Posterior vena cava (tissue), 2 donors: ENCODE data around the gene ARL4A. TPM values are rescaled to one million over a fixed set of nuclear protein-coding genes. Genes with fewer than 3 reads are reported as not detected.

Source experiments
- DNase-seq: peaks from one replicate; pipeline ENCODE4 v3.0.0-alpha.2; 2020; ENCODE audit warnings: low spot score
- intact Hi-C, 2 donors: fragments of 100-400 bp; cut with DNase I; formaldehyde crosslinking; loops; one replicate each; pipeline versions ENCODE4 v1.14.1 to v1.14.2; 2022 to 2023
- total RNA-seq, 2 donors: library from RNA; stranded (reverse); fragmentation: NEBNext Ultra II Directional; extraction: Animal tissue kit (Norgen Biotek cat#: 25700); gene quantifications; one replicate each; pipeline ENCODE4 v1.2.1, GENCODE V29; 2021
- donor health status: DM: yes; HTN: yes; CAD: no.
- donor health status: DM: yes; HTN: yes; CAD: no.

The ARL4A gene
- total RNA-seq, 2 donors from 2014 or later: 23.9 TPM

- DNase-seq: no peak
- intact Hi-C loops: no loop called here
Measured at GRCh38 chr7:12719141-12719919, 31.9 kb downstream of the ARL4A start.

- DNase-seq: no peak
- intact Hi-C loops: no loop called here
Measured at GRCh38 chr7:12719981-12720865, 32.8 kb downstream of the ARL4A start.

GRCh38 chr7:12721286-12721830, 33.9 kb downstream of the ARL4A start:
- no peak for DNase-seq
- intact Hi-C loops: no loop called here

- no peak for DNase-seq
- intact Hi-C loops: no loop called here
Measured at GRCh38 chr7:12722136-12722535, 34.7 kb downstream of the ARL4A start.

- intact Hi-C loops: no loop called here
- DNase-seq: no peak
Measured at GRCh38 chr7:12722636-12723605, 35.5 kb downstream of the ARL4A start.

GRCh38 chr7:12725575-12726316, 38.3 kb downstream of the ARL4A start:
- intact Hi-C loops: no loop called here
- DNase-seq: no peak

- intact Hi-C loops: no loop called here
- no peak for DNase-seq
Measured at GRCh38 chr7:12726908-12727307, 39.5 kb downstream of the ARL4A start.

GRCh38 chr7:12727455-12728191, 40.2 kb downstream of the ARL4A start:
- intact Hi-C loops: no loop called here

GRCh38 chr7:12728192-12728538, 40.7 kb downstream of the ARL4A start:
- DNase-seq: no peak
- intact Hi-C loops: no loop called here

More at GRCh38 chr7:12727455-12728191, 40.2 kb downstream of the ARL4A start:
- no peak for DNase-seq

- intact Hi-C loops: no loop called here
- DNase-seq: peak; percentile 88
Measured at GRCh38 chr7:12729112-12729511, 41.7 kb downstream of the ARL4A start.

GRCh38 chr7:12730523-12730922, 43.1 kb downstream of the ARL4A start:
- no peak for DNase-seq
- intact Hi-C loops: no loop called here

GRCh38 chr7:12731214-12731656, 43.8 kb downstream of the ARL4A start:
- intact Hi-C loops: no loop called here
- DNase-seq: no peak

GRCh38 chr7:12731775-12732174, 44.3 kb downstream of the ARL4A start:
- intact Hi-C loops: no loop called here

GRCh38 chr7:12732428-12732827, 45.0 kb downstream of the ARL4A start:
- no peak for DNase-seq
- intact Hi-C loops: no loop called here

More at GRCh38 chr7:12731775-12732174, 44.3 kb downstream of the ARL4A start:
- no peak for DNase-seq

- intact Hi-C loops: no loop called here
- no peak for DNase-seq
Measured at GRCh38 chr7:12735923-12736322, 48.5 kb downstream of the ARL4A start.

- intact Hi-C loops: no loop called here
- no peak for DNase-seq
Measured at GRCh38 chr7:12737373-12737772, 49.9 kb downstream of the ARL4A start.

GRCh38 chr7:12737836-12738235, 50.4 kb downstream of the ARL4A start:
- intact Hi-C loops: no loop called here
- no peak for DNase-seq

GRCh38 chr7:12738665-12739064, 51.2 kb downstream of the ARL4A start:
- intact Hi-C loops: no loop called here
- no peak for DNase-seq
